ENCODE data around the gene CLCN1. TPM values are rescaled to one million over a fixed set of nuclear protein-coding genes. Genes with fewer than 3 reads are reported as not detected.
A peak's percentile ranks its signal among the peaks of the same experiment; 100 is the strongest.

Gene CLCN1
- total and polyA plus RNA-seq, 12 donors = under 0.01 to 0.32 (median 0.12) TPM; not detected in 8

GRCh38 chr7:143381427-143382125 is 65.7 kb downstream of the CLCN1 start:
- peak; percentile 61 to 89 (median 77) for DNase-seq
- intact Hi-C loops (cut with DNase I) = loop anchor here in 1 of 2 donors (5.0 kb wide), 1 partner anchor 36 kb away; no protein-coding TSS in a partner anchor
- peak overlapping the region; percentile 64 to 99 (median 88) for H3K27ac ChIP-seq
- peaks cover 0 to 4% of the 10 kb centered on the region in 2 donors for H3K36me3 ChIP-seq (replicated peaks in 1 of 2)
- TF ChIP-seq CTCF (IDR thresholded peaks at IDR 0.05) = no peak
- no peak for TF ChIP-seq POLR2A (IDR thresholded peaks at IDR 0.05)
- H3K9me3 ChIP-seq (replicated peaks in 1 of 3) = no peaks in the 10 kb centered on the region
- H3K27me3 ChIP-seq = no peaks in the 10 kb centered on the region
- H3K4me3 ChIP-seq = peak overlapping the region; percentile 48 to 99 (median 96)
- WGBS, 4 donors = 0 to 2% (median 0%) methylated on average over 2 to 63 of the region's 64 CpGs
- peaks cover 7 to 51% of the 10 kb centered on the region in 2 donors for H3K4me1 ChIP-seq (replicated peaks in 1 of 2)

- intact Hi-C loops (cut with DNase I) = loop anchor here in 1 of 2 donors (5.0 kb wide), 1 partner anchor 35 kb away; no protein-coding TSS in a partner anchor
- Histone ChIP-seq H3K9me3 (replicated peaks in 1 of 3) (no peaks in the 10 kb centered on the region), H3K27ac (peak overlapping the region in 4 of 5 donors; percentile 88 to 99 (median 90)), H3K27me3 (no peaks in the 10 kb centered on the region), H3K4me3 (peak overlapping the region; percentile 48 to 99 (median 96)), H3K36me3 (replicated peaks in 1 of 2) (peaks cover 0 to 7% of the 10 kb centered on the region in 2 donors), H3K4me1 (replicated peaks in 1 of 2) (peaks cover 7 to 55% of the 10 kb centered on the region in 2 donors)
- no peak for TF ChIP-seq POLR2A (IDR thresholded peaks at IDR 0.05)
- TF ChIP-seq CTCF (IDR thresholded peaks at IDR 0.05) = no peak
- no peak for DNase-seq
- 40 to 50% (median 46%) methylated on average over 13 to 21 of the region's 21 CpGs for WGBS, 4 donors
Observed at GRCh38 chr7:143382126-143382790, 66.3 kb downstream of the CLCN1 start.

- no peak for TF ChIP-seq CTCF (IDR thresholded peaks at IDR 0.05)
- TF ChIP-seq POLR2A (IDR thresholded peaks at IDR 0.05) = no peak
- 86 to 92% (median 91%) methylated on average over 14 to 15 of the region's 15 CpGs for WGBS, 4 donors
- Histone ChIP-seq H3K27ac (peak overlapping the region in 2 of 5 donors; percentile 93 to 99), H3K27me3 (no peaks in the 10 kb centered on the region), H3K36me3 (replicated peaks in 1 of 2) (peaks cover 0 to 14% of the 10 kb centered on the region in 2 donors), H3K4me1 (replicated peaks in 1 of 2) (peaks cover 7 to 55% of the 10 kb centered on the region in 2 donors), H3K9me3 (replicated peaks in 1 of 3) (no peaks in the 10 kb centered on the region), H3K4me3 (peak overlapping the region in 1 of 4 donors; percentile 99)
- intact Hi-C loops (cut with DNase I) = loop anchor here in 1 of 2 donors (5.0 kb wide), 1 partner anchor 34 kb away; no protein-coding TSS in a partner anchor
- DNase-seq = no peak
Observed at GRCh38 chr7:143382791-143383641, 67.1 kb downstream of the CLCN1 start.
